PC-3 (cell line): ENCODE measurements around the gene MYLK4. TPM values are rescaled to one million over a fixed set of nuclear protein-coding genes. Genes with fewer than 3 reads are reported as not detected.
A peak's percentile ranks its signal among the peaks of the same experiment; 100 is the strongest.

Experiments used
- ATAC-seq: fragments of 200-7000 bp; cut with Tn5 transposase; 2 replicates; pipeline ENCODE4 v1.9.1; 2020; ENCODE audit warnings: mild to moderate bottlenecking, moderate library complexity
- BruUV-seq: library from RNA; stranded (reverse); fragments of 400-500 nt; replicated peaks from 2 replicates; lab custom pipeline; 2021; lab: Mats Ljungman, UMichigan
- CTCF ChIA-PET: fragments of 300-600 bp; sonication (Branson Sonifier 250); formaldehyde crosslinking; loops from one replicate; lab custom pipeline; 2022; ENCODE audit warnings: antibody characterized with exemption; lab: Charles Lee
- POLR2A ChIA-PET: fragments of 300-600 bp; sonication (Branson Sonifier 250); formaldehyde crosslinking; loops from one replicate; lab custom pipeline; 2022; ENCODE audit warnings: antibody characterized with exemption; ENCODE audit not compliant: unreplicated experiment; lab: Charles Lee
- DNase-seq: peaks from one replicate; pipeline ENCODE4 v3.0.0-alpha.2; 2015
- H2AFZ ChIP-seq: fragments of 300-600 bp; sonication (generic); 2 replicates; pipeline ENCODE4 v1.6.0; 2016; ENCODE audit warnings: antibody characterized with exemption, low read length
- H3F3A ChIP-seq: fragments of 300-600 bp; sonication (generic); one replicate; pipeline ENCODE4 v1.6.0; 2017; ENCODE audit warnings: antibody characterized with exemption, low read length, control low read depth, mild to moderate bottlenecking; ENCODE audit not compliant: unreplicated experiment
- H3K27ac ChIP-seq: fragments of 300-600 bp; sonication (generic); 2 replicates; pipeline ENCODE4 v1.5.1; 2016; ENCODE audit warnings: mild to moderate bottlenecking, low read length
- H3K27me3 ChIP-seq: fragments of 300-600 bp; sonication (generic); 2 replicates; pipeline ENCODE4 v1.6.1; 2016; ENCODE audit warnings: low read length, mixed read lengths
- H3K36me3 ChIP-seq: fragments of 300-600 bp; sonication (generic); 2 replicates; pipeline ENCODE4 v1.6.1; 2016; ENCODE audit warnings: low read depth, mixed run types, low read length, mixed read lengths
- H3K4me1 ChIP-seq: fragments of 300-600 bp; sonication (generic); 2 replicates; pipeline ENCODE4 v1.5.1; 2016; ENCODE audit warnings: low read length; ENCODE audit not compliant: insufficient read depth
- H3K4me2 ChIP-seq: fragments of 300-600 bp; sonication (generic); 2 replicates; pipeline ENCODE4 v1.6.0; 2016; ENCODE audit warnings: low read length
- H3K4me3 ChIP-seq: fragments of 300-600 bp; sonication (generic); 2 replicates; pipeline ENCODE4 v1.5.1; 2016; ENCODE audit warnings: mild to moderate bottlenecking, low read length, mixed read lengths
- H3K79me2 ChIP-seq: fragments of 300-600 bp; sonication (generic); 2 replicates; pipeline ENCODE4 v1.6.1; 2017; ENCODE audit warnings: low read length, mixed read lengths
- H3K9ac ChIP-seq: fragments of 300-600 bp; sonication (generic); 2 replicates; pipeline ENCODE4 v1.6.0; 2016; ENCODE audit warnings: mild to moderate bottlenecking, low read length
- H3K9me2 ChIP-seq: fragments of 300-600 bp; sonication (generic); replicated peaks from 2 replicates; pipeline ENCODE4 v1.6.1; 2016; ENCODE audit warnings: mixed run types, low read length, mixed read lengths
- H3K9me3 ChIP-seq: fragments of 300-600 bp; sonication (generic); 2 replicates; pipeline ENCODE4 v1.6.1; 2016; ENCODE audit warnings: low read length, mixed read lengths
- H4K20me1 ChIP-seq: fragments of 300-600 bp; sonication (generic); 2 replicates; pipeline ENCODE4 v1.6.1; 2016; ENCODE audit warnings: low read length, mixed read lengths
- CTCF ChIP-seq: fragments of 300-600 bp; sonication (generic); conservative IDR thresholded peaks from 2 replicates; pipeline ENCODE4 v1.5.1; 2017; ENCODE audit warnings: antibody characterized with exemption, low read depth, mild to moderate bottlenecking, low read length
- EZH2 ChIP-seq: fragments of 300-600 bp; sonication (generic); IDR thresholded peaks from one replicate; pipeline ENCODE4 v1.6.1; 2017; ENCODE audit warnings: antibody characterized with exemption, mild to moderate bottlenecking, low read length; ENCODE audit not compliant: unreplicated experiment
- EZH2phosphoT487 ChIP-seq: fragments of 300-600 bp; sonication (generic); IDR thresholded peaks from 2 replicates; pipeline ENCODE4 v1.6.1; 2018; ENCODE audit warnings: mild to moderate bottlenecking, antibody characterized with exemption, low read length, borderline replicate concordance
- intact Hi-C: fragments of 100-400 bp; cut with micrococcal nuclease; formaldehyde crosslinking; loops from 2 replicates; pipeline ENCODE4 v1.9.0; 2023
- total RNA-seq: library from RNA; depleted of rRNA; stranded (reverse); fragments of >200 nt; gene quantifications from 2 replicates; pipeline ENCODE4 v1.2.3, GENCODE V29; 2014

The MYLK4 gene
- total RNA-seq, 1 experiment from 2014 or later, result 0.11 TPM

DNA sequence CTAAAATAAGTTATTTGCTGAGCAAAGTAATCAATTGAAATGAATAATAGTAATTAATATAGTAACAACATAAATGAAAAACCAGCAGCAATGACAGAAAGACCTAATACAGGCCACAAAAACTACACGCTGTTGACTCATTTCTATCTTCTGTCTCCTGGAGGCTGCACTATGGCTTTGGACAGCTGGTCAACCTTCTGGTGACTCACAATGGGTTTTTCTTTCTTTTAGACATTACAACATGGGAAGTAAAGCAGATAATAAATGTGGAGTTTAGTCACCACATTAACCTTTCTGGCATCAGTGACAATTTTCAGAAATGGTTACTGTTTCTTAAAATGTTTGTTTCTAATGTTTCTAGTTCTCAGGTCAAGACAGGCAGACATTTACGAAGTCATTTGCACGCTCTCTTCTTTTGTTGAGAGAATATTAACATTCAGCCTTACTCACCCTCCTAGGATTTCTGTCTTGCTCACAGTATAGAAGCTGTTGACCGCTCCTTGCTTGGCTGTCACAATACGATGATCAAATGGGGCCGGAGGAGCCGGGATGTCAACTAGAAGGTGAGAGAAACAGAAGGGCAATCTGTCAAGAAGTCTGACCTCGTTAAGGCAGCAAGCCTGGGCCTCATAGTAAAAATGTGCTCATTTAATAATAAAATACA, 62.2 kb downstream of the MYLK4 start:
- no peak for TF ChIP-seq EZH2phosphoT487
- TF ChIP-seq CTCF, result no peak
- TF ChIP-seq EZH2, result no peak
- intact Hi-C loops, result no loop called here
- H3K79me2 ChIP-seq, result no peaks in the 10 kb centered on the region
- no peaks in the 10 kb centered on the region for H3F3A ChIP-seq
- peak; percentile 84 for ATAC-seq
- no TSS peak for BruUV-seq
- CTCF ChIA-PET, result no interaction called here
- no peak overlapping the region for H3K4me3 ChIP-seq
- H3K4me2 ChIP-seq, result peak overlapping the region; percentile 44
- peak overlapping the region; percentile 83 for H3K27ac ChIP-seq
- POLR2A ChIA-PET, result interaction anchor here (0.6 kb wide), 1 partner anchor 603 kb away, joined by 3 read pairs; no protein-coding TSS in a partner anchor
- H3K4me1 ChIP-seq, result peaks cover 38% of the 10 kb centered on the region
- H3K9me2 ChIP-seq, result no peaks in the 10 kb centered on the region
- no peaks in the 10 kb centered on the region for H3K36me3 ChIP-seq
- no peaks in the 10 kb centered on the region for H3K27me3 ChIP-seq
- H3K9ac ChIP-seq, result peak overlapping the region; percentile 43
- no peaks in the 10 kb centered on the region for H3K9me3 ChIP-seq
- DNase-seq, result peak; percentile 91
- H2AFZ ChIP-seq, result no peak overlapping the region
- H4K20me1 ChIP-seq, result no peaks in the 10 kb centered on the region

- H3K4me1 ChIP-seq, result peaks cover 39% of the 10 kb centered on the region
- TF ChIP-seq CTCF, result no peak
- TF ChIP-seq EZH2phosphoT487, result no peak
- TF ChIP-seq EZH2, result no peak
- no peaks in the 10 kb centered on the region for H3K9me2 ChIP-seq
- no peak overlapping the region for H3K9ac ChIP-seq
- H3K36me3 ChIP-seq, result no peaks in the 10 kb centered on the region
- H3K4me2 ChIP-seq, result no peak overlapping the region
- 0 out of 2 replicates have a peak overlapping the region, but pooled peaks have one; percentile 83 for H3K27ac ChIP-seq
- no peak for DNase-seq
- POLR2A ChIA-PET, result no interaction called here
- H2AFZ ChIP-seq, result no peak overlapping the region
- H3K27me3 ChIP-seq, result no peaks in the 10 kb centered on the region
- H3K79me2 ChIP-seq, result no peaks in the 10 kb centered on the region
- no TSS peak for BruUV-seq
- no peak overlapping the region for H3K4me3 ChIP-seq
- no peaks in the 10 kb centered on the region for H3F3A ChIP-seq
- H3K9me3 ChIP-seq, result no peaks in the 10 kb centered on the region
- intact Hi-C loops, result no loop called here
- ATAC-seq, result no peak
- CTCF ChIA-PET, result no interaction called here
- no peaks in the 10 kb centered on the region for H4K20me1 ChIP-seq
Observed at GRCh38 chr6:2687456-2687855, 63.3 kb downstream of the MYLK4 start.

DNA sequence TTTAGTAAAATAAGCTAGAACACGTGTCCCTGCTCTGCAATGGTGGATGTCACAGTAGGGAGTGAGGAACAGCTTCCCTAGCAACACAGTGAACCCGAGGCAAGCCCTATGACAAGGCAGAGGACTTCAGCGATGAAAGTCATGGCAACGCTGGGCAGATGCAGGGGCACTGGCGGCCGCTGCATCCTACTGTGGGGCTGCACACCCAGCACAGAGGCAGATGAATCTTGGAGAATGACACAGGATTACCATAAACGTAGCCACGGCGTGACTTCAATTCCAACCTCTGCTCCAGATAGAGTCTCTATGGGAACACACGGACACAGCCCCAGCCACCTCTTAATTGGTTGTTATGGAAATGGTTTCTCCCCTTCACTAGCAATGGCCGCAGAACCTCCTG, 64.2 kb downstream of the MYLK4 start:
- no peak for DNase-seq
- Histone ChIP-seq H2AFZ (no peak overlapping the region), H3F3A (no peaks in the 10 kb centered on the region), H3K27me3 (no peaks in the 10 kb centered on the region), H3K9me2 (no peaks in the 10 kb centered on the region), H3K4me3 (no peak overlapping the region), H3K27ac (no peak overlapping the region), H3K9ac (no peak overlapping the region), H3K9me3 (no peaks in the 10 kb centered on the region), H4K20me1 (no peaks in the 10 kb centered on the region), H3K79me2 (no peaks in the 10 kb centered on the region), H3K4me2 (no peak overlapping the region), H3K36me3 (no peaks in the 10 kb centered on the region), H3K4me1 (peaks cover 39% of the 10 kb centered on the region)
- TF ChIP-seq EZH2phosphoT487 (no peak), EZH2 (no peak), CTCF (no peak)
- no peak for ATAC-seq
- ChIA-PET POLR2A (no interaction called here), CTCF (no interaction called here)
- BruUV-seq, result no TSS peak
- intact Hi-C loops, result no loop called here
